H7 (cell line): Measurements from ENCODE around the gene BRD3OS. TPM values are rescaled to one million over a fixed set of nuclear protein-coding genes. Genes with fewer than 3 reads are reported as not detected.

ENCODE experiments used
- DNase-seq: peaks from one replicate; pipeline ENCODE4 v3.0.0; 2012
- H3K27me3 ChIP-seq: 2 replicates; pipeline ENCODE4 v1.6.0; 2011; ENCODE audit warnings: mild to moderate bottlenecking, low read length; ENCODE audit not compliant: control insufficient read depth, insufficient read depth
- H3K36me3 ChIP-seq: replicated peaks from 2 replicates; pipeline ENCODE4 v1.5.1; 2011; ENCODE audit warnings: low read length; ENCODE audit not compliant: control insufficient read depth, insufficient read depth
- H3K4me3 ChIP-seq: 2 replicates; pipeline ENCODE4 v1.5.1; 2011; ENCODE audit warnings: low read depth, mild to moderate bottlenecking, control low read depth, low read length, moderate library complexity; ENCODE audit not compliant: insufficient read depth
- total RNA-seq: library from RNA; depleted of rRNA; stranded (reverse); fragments of >200 nt; shearing (Covaris generic); gene quantifications from 2 replicates; pipeline ENCODE4 v1.2.3, GENCODE V29; 2014

BRD3OS gene
- total RNA-seq, 1 experiment from 2014 or later = 25.7 TPM

DNA sequence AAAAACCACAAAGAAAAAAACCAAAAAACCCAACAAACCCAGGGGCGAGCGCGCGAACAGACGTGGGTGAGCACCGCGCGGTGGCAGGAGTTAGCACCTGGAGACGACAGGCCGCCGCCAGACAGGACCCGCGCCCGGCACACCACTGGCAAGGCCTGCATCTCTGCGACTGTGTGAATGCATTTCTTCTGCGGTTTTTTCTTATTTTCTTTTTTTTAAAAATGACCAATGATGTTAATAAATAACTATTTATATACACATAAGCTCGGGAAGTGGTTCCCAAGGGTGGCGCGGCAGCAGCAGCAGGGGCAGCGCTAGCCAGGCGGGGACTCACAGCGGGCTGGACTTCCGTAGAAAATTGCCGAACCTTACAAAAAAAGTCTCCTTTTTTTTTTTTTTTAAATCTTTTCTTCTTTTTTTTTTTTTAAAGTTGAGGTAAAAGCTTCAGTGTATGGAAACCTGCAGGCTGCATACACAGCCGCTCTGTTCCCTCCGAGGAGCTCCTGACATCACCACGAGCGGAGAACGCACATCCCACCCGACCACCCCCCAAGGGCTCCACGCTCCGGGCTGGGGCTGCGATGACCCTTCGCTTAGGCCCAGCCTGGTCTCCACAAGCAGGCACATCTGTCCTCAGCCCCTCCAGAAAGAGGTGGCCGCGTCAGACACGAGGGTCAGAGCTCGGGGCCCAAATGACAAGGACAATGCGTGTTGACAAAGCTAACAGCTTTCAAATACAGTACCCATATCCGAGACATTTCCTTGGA, 7.4 kb downstream of the BRD3OS start:
- Histone ChIP-seq H3K36me3 (peaks cover 36% of the 10 kb centered on the region), H3K27me3 (no peaks in the 10 kb centered on the region), H3K4me3 (no peak overlapping the region)
- no peak for DNase-seq

GRCh38 chr9:134033516-134034214, 8.4 kb downstream of the BRD3OS start:
- H3K27me3 ChIP-seq = no peaks in the 10 kb centered on the region
- H3K4me3 ChIP-seq = no peak overlapping the region
- peak; percentile 29 for DNase-seq
- H3K36me3 ChIP-seq = peaks cover 36% of the 10 kb centered on the region

DNA sequence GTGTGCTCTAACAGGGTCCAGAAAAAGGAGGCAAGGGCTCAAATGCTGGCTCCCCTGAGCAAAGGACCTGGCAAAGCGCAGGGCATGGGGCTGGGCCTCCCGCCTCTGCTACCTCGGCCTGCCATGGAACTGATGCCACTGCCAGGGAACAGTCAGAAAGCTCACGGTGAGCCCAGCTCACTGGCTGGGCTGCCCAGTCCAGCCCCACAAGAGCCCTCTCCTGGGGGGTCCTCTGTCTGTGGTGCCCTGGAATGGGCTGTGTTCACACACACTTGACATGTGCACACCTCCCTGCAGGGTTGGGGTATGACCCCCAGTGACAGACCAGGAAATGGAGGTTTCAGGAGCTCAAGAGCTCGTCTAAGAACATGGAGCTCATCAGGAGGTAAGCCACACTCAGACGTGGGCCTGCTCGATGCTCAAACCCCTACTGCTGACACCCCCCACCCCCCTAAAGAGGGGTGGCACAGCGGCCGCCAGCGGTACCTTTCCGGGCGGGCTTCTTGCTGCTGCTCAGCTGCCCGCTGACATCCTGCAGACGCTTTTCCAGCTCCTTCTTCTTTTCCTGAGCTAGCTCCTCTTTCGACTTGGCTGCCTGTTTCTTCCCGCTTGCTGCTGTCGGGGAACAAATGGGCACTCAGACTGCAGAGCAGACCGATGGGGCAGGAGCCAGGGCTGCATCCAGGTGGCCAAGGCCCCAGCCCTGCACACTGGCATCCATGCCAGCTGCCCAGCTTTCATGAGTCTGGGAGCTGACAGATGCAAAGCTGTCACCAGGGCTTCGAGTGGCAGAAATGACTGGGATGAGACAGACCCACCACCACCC, 9.1 kb downstream of the BRD3OS start:
- DNase-seq = peak; percentile 37
- Histone ChIP-seq H3K4me3 (no peak overlapping the region), H3K27me3 (no peaks in the 10 kb centered on the region), H3K36me3 (peaks cover 41% of the 10 kb centered on the region)

DNA sequence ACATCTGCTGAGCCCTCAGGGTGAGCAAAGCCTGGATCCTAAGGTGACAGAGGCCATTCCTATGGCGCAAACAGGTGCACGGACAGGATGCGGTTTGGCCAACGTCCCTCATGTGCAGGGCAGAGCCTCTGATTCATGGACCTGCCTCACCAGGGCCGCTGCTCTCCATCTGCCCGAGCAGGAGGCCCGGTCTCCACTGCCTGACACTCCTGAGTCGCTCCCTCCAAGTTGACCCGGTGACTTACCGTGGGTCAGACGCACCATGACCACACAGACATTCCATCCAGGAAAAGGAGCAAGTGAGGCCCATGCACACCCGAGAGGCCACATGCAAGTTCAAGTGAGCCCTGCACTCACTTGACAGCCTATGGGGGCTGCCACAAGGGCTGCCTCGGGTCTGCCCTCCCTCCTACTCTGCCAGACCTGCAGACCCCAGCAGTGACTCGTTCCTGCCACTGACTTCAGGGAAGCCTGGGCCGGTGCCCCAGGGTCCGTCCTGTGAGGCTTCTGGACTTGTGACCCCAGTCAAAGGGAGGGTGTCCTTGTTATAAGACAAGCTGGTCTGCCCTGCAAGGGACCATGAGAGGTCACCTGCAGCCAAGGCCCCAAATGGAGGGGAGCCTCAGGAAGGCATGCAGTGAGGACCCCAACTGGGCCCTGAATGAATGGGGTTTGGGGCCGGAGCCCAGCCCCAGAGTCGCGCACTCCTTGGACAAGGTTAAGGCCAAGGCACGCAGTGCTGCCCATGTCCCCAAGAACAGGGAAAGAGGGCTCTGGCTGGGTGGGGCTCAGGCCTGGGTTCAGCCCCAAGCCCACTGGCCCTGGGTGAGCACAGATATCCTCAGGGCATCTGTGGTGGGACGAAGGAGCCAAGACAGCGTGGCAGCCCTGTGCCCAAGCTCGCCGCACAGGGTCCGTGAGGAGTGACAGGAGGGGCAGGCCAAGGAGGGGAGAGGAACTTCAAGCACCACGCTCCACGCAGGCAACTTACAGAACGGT, 10.1 kb downstream of the BRD3OS start:
- H3K27me3 ChIP-seq = no peaks in the 10 kb centered on the region
- H3K4me3 ChIP-seq = no peak overlapping the region
- H3K36me3 ChIP-seq = peaks cover 48% of the 10 kb centered on the region
- no peak for DNase-seq

GRCh38 chr9:134036130-134036529, 10.8 kb downstream of the BRD3OS start:
- Histone ChIP-seq H3K36me3 (peaks cover 49% of the 10 kb centered on the region), H3K27me3 (no peaks in the 10 kb centered on the region), H3K4me3 (no peak overlapping the region)
- DNase-seq = no peak

DNA sequence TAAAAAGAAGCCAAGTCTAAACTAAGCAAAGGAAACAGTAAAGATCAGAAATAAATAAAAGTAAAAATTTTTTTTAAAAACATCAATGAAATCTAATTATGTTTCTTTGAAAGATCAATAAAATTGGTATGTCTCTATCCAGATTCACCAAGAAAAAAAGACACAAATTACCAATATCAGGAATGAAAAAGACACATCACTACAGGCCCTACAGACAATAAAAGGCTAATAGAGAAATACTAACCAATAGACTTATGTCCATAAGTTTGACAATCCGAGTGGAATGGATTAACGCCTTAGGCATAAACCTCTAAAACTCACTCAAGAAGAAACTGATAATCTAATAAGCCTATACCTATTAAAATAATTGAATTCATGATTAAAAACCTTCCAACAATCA, 12.4 kb downstream of the BRD3OS start:
- H3K36me3 ChIP-seq = peaks cover 48% of the 10 kb centered on the region
- no peak for DNase-seq

GRCh38 chr9:134039386-134040175, 14.3 kb downstream of the BRD3OS start:
- Histone ChIP-seq H3K27me3 (no peaks in the 10 kb centered on the region), H3K36me3 (peaks cover 37% of the 10 kb centered on the region), H3K4me3 (no peak overlapping the region)
- peak; percentile 42 for DNase-seq

More for the DNA sequence above, 12.4 kb downstream of the BRD3OS start:
- Histone ChIP-seq H3K4me3 (no peak overlapping the region), H3K27me3 (no peaks in the 10 kb centered on the region)

DNA sequence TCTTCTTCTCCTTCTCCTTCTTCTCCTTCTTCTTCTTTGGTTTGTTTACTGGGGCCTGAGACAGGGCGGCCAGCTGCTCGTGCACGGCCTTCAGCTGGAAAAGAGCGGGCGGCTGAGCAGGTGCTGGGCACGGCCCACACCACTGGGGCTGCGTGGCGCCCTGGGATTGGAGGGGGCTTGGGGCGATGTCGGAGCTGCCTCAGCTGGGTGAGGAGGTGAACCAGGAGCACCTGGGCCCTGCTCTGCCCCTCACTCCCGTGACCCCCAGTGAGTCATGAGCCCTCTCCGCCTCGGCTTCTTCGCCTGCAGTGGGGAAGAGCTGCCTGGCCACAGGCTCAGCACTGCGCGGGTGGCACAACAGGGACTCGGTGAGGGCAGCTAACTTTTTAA, 14.9 kb downstream of the BRD3OS start:
- H3K27me3 ChIP-seq = no peaks in the 10 kb centered on the region
- no peak for DNase-seq
- no peak overlapping the region for H3K4me3 ChIP-seq
- peaks cover 35% of the 10 kb centered on the region for H3K36me3 ChIP-seq

DNA sequence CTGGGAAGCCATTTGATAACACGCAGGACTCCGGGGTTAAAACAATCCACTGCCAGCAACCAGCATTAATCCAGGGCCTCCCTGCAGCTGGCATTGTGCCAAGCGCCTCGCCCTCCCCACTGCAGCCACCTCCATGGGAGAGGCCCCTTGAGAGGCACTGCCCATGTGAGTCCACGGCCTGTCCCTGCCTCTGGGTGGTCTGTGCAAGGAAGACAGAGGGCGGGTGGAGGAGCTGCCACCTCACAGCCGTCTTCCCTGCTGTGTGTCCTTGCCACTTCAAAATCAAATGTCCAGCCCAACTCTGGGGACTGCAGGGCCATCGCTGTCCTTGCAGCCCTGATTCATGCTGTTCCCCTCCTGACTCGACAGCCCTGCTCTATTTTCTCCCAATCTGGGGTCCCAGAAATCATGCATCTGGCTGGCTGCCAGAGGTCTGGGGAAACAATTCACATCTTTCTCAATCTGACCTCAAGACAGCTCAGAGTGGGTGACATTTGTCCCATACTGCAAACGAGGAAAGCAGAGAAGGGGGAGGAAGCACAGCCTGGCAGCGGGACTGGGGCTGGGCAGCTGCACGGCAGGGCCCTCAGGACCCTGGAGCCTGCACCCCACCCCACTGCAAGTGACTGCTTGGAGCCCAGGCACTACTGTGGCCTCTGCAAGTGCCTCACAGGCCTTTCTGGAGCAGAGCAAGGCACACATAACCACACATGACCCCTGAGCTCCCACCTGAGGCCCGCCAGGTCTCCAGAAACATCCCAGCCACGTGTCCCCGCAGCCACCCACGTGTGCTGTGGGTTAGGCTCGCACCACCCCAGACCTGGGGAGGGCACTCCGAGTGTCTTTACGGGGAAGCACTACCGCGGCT, 15.7 kb downstream of the BRD3OS start:
- Histone ChIP-seq H3K36me3 (peaks cover 32% of the 10 kb centered on the region), H3K27me3 (no peaks in the 10 kb centered on the region), H3K4me3 (no peak overlapping the region)
- peak; percentile 38 for DNase-seq

GRCh38 chr9:134041649-134041962, 16.3 kb downstream of the BRD3OS start:
- peak; percentile 43 for DNase-seq
- Histone ChIP-seq H3K27me3 (no peaks in the 10 kb centered on the region), H3K36me3 (peaks cover 30% of the 10 kb centered on the region), H3K4me3 (no peak overlapping the region)

- H3K27me3 ChIP-seq = no peaks in the 10 kb centered on the region
- no peak for DNase-seq
- no peak overlapping the region for H3K4me3 ChIP-seq
- peaks cover 39% of the 10 kb centered on the region for H3K36me3 ChIP-seq
Measured at GRCh38 chr9:134043531-134043988, 18.3 kb downstream of the BRD3OS start.

- H3K36me3 ChIP-seq = peaks cover 31% of the 10 kb centered on the region
- H3K4me3 ChIP-seq = no peak overlapping the region
- DNase-seq = no peak
- no peaks in the 10 kb centered on the region for H3K27me3 ChIP-seq
Measured at GRCh38 chr9:134044944-134045343, 19.7 kb downstream of the BRD3OS start.
